ENCODE measurements around the gene SH2D3C.

SH2D3C gene

DNA sequence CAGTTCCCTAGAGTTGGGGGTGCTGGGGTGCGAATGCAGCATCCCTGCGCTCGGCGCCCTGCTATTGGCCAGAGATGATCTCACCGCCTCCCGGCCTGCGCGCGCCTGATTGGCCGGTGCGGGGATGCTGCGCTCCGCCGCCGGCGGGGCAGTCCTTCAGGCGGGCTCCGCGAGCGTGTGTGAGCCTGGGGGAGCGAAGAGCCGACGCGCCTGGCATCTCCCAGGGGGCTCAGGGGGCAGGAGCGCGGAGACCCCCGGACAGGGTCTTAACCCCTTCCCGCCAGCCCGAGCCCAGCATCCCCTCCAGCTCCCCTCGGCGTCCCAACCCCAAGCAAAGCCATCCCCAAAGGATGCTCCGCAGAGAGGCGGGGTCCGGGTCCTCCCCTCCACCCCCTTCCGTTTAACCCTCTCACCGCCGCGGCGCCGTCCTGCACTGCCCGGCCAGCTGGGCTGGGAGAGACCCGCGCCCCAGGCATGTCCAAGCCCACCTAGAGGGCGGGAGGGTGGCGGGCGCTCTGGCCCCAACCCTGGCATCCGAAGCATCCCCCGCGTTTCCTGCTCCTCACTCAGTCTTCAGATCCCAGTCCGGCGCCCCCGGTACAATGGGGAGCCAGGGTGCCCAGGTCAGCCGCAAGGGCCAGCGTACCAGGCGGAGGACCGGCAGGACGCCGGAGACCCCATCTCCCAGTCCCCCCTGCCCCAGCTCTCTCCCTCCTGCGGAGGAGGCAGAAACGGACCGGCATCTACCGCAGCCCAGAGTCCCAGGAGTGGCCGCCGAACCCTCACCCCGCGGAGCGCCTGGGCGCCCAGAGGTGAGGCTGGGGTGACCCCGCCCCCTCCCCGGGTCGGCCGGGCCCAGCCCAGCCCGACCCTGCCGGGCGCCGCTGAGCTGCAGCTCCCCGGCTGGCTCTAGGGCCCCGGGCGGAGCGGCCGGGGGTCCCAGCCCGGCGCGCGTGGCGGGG is 24.1 kb downstream of the SH2D3C start (continued):
- TF ChIP-seq ZNF785 (tag by site-specific recombination; IDR thresholded peaks at IDR 0.05) (no peak), ZNF544 (tag by site-specific recombination; IDR thresholded peaks at IDR 0.05) (no peak), ZNF610 (tag by site-specific recombination; IDR thresholded peaks at IDR 0.05; ENCODE audit: borderline replicate concordance) (no peak), GLI4 (tag by site-specific recombination; IDR thresholded peaks at IDR 0.05) (no peak), SP7 (tag by site-specific recombination; IDR thresholded peaks at IDR 0.05) (0 out of 2 replicates have a peak, but pooled peaks have one; percentile 26), ZSCAN30 (tag by site-specific recombination; IDR thresholded peaks at IDR 0.05) (no peak), ZNF266 (tag by site-specific recombination; IDR thresholded peaks at IDR 0.05; ENCODE audit: low read depth) (no peak), ZNF510 (tag by site-specific recombination; IDR thresholded peaks at IDR 0.05; ENCODE audit: insufficient replicate concordance) (no peak), YY1 (tag by site-specific recombination; IDR thresholded peaks at IDR 0.05) (no peak), ZNF248 (tag by site-specific recombination; IDR thresholded peaks at IDR 0.05) (no peak), ZNF121 (tag by site-specific recombination; IDR thresholded peaks at IDR 0.05) (no peak), ZBTB48 (tag by site-specific recombination; IDR thresholded peaks at IDR 0.05) (no peak), ZNF140 (tag by site-specific recombination; IDR thresholded peaks at IDR 0.05) (no peak), ZNF629 (tag by site-specific recombination; IDR thresholded peaks at IDR 0.05) (peak; percentile 46; the same call in 1 of the 2 replicates), ZNF529 (tag by site-specific recombination; IDR thresholded peaks at IDR 0.05; ENCODE audit: insufficient replicate concordance) (no peak), ZNF10 (tag by site-specific recombination; IDR thresholded peaks at IDR 0.05) (no peak), ZNF600 (tag by site-specific recombination; IDR thresholded peaks at IDR 0.05) (0 out of 2 replicates have a peak, but pooled peaks have one; percentile 32), ZNF585B (tag by site-specific recombination; IDR thresholded peaks at IDR 0.05) (no peak), ZNF341 (tag by site-specific recombination; IDR thresholded peaks at IDR 0.05; ENCODE audit: low read depth) (peak; percentile 46; the same call in 1 of the 2 replicates), ZNF184 (tag by site-specific recombination; IDR thresholded peaks at IDR 0.05) (no peak), BCL11B (tag by site-specific recombination; IDR thresholded peaks at IDR 0.05; ENCODE audit: low read depth) (no peak), ZBTB20 (tag by site-specific recombination; IDR thresholded peaks at IDR 0.05) (no peak)
- TF ChIP-seq, protein P1, sequence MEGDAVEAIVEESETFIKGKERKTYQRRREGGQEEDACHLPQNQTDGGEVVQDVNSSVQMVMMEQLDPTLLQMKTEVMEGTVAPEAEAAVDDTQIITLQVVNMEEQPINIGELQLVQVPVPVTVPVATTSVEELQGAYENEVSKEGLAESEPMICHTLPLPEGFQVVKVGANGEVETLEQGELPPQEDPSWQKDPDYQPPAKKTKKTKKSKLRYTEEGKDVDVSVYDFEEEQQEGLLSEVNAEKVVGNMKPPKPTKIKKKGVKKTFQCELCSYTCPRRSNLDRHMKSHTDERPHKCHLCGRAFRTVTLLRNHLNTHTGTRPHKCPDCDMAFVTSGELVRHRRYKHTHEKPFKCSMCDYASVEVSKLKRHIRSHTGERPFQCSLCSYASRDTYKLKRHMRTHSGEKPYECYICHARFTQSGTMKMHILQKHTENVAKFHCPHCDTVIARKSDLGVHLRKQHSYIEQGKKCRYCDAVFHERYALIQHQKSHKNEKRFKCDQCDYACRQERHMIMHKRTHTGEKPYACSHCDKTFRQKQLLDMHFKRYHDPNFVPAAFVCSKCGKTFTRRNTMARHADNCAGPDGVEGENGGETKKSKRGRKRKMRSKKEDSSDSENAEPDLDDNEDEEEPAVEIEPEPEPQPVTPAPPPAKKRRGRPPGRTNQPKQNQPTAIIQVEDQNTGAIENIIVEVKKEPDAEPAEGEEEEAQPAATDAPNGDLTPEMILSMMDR (tag by site-specific recombination; IDR thresholded peaks at IDR 0.05) = no peak
- TF ChIP-seq, protein P2, sequence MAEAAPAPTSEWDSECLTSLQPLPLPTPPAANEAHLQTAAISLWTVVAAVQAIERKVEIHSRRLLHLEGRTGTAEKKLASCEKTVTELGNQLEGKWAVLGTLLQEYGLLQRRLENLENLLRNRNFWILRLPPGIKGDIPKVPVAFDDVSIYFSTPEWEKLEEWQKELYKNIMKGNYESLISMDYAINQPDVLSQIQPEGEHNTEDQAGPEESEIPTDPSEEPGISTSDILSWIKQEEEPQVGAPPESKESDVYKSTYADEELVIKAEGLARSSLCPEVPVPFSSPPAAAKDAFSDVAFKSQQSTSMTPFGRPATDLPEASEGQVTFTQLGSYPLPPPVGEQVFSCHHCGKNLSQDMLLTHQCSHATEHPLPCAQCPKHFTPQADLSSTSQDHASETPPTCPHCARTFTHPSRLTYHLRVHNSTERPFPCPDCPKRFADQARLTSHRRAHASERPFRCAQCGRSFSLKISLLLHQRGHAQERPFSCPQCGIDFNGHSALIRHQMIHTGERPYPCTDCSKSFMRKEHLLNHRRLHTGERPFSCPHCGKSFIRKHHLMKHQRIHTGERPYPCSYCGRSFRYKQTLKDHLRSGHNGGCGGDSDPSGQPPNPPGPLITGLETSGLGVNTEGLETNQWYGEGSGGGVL (tag by site-specific recombination; IDR thresholded peaks at IDR 0.05) = 0 out of 2 replicates have a peak, but pooled peaks have one; percentile 9
- TF ChIP-seq, protein P3, sequence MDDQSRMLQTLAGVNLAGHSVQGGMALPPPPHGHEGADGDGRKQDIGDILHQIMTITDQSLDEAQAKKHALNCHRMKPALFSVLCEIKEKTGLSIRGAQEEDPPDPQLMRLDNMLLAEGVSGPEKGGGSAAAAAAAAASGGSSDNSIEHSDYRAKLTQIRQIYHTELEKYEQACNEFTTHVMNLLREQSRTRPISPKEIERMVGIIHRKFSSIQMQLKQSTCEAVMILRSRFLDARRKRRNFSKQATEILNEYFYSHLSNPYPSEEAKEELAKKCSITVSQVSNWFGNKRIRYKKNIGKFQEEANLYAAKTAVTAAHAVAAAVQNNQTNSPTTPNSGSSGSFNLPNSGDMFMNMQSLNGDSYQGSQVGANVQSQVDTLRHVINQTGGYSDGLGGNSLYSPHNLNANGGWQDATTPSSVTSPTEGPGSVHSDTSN (CRISPR knock-in tag; IDR thresholded peaks at IDR 0.05) = no peak
- TF ChIP-seq, protein P4, sequence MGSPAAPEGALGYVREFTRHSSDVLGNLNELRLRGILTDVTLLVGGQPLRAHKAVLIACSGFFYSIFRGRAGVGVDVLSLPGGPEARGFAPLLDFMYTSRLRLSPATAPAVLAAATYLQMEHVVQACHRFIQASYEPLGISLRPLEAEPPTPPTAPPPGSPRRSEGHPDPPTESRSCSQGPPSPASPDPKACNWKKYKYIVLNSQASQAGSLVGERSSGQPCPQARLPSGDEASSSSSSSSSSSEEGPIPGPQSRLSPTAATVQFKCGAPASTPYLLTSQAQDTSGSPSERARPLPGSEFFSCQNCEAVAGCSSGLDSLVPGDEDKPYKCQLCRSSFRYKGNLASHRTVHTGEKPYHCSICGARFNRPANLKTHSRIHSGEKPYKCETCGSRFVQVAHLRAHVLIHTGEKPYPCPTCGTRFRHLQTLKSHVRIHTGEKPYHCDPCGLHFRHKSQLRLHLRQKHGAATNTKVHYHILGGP (tag by site-specific recombination; IDR thresholded peaks at IDR 0.05) = no peak
- TF ChIP-seq, protein P5, sequence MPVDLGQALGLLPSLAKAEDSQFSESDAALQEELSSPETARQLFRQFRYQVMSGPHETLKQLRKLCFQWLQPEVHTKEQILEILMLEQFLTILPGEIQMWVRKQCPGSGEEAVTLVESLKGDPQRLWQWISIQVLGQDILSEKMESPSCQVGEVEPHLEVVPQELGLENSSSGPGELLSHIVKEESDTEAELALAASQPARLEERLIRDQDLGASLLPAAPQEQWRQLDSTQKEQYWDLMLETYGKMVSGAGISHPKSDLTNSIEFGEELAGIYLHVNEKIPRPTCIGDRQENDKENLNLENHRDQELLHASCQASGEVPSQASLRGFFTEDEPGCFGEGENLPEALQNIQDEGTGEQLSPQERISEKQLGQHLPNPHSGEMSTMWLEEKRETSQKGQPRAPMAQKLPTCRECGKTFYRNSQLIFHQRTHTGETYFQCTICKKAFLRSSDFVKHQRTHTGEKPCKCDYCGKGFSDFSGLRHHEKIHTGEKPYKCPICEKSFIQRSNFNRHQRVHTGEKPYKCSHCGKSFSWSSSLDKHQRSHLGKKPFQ (tag by site-specific recombination; IDR thresholded peaks at IDR 0.05) = no peak
- TF ChIP-seq, protein P6, sequence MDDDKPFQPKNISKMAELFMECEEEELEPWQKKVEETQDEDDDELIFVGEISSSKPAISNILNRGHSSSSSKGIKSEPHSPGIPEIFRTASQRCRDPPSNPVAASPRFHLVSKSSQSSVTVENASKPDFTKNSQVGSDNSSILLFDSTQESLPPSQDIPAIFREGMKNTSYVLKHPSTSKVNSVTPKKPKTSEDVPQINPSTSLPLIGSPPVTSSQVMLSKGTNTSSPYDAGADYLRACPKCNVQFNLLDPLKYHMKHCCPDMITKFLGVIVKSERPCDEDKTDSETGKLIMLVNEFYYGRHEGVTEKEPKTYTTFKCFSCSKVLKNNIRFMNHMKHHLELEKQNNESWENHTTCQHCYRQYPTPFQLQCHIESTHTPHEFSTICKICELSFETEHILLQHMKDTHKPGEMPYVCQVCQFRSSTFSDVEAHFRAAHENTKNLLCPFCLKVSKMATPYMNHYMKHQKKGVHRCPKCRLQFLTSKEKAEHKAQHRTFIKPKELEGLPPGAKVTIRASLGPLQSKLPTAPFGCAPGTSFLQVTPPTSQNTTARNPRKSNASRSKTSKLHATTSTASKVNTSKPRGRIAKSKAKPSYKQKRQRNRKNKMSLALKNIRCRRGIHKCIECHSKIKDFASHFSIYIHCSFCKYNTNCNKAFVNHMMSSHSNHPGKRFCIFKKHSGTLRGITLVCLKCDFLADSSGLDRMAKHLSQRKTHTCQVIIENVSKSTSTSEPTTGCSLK (tag by site-specific recombination; IDR thresholded peaks at IDR 0.05) = no peak

Data from HEK293 (cell line).